Measurements from ENCODE around the gene BORCS5. TPM values are rescaled to one million over a fixed set of nuclear protein-coding genes. Genes with fewer than 3 reads are reported as not detected.
"Not testable (repeated sequence)": the region's sequence is repeated elsewhere in the genome, so short reads cannot be mapped to it uniquely, and the experiment has no call there.

Gene BORCS5
- total RNA-seq (2021; ENCODE audit: unreplicated experiment), result 7.8 TPM
- polyA plus RNA-seq (2012; ENCODE audit: insufficient read length), result 8.5 TPM
- Bru-seq, nascent RNA, result percentile 54 among the genes with signal in this experiment
- BruChase-seq, experiment 1, labeled RNA remaining after a 2-hour chase, result percentile 49 among the genes with signal in this experiment
- BruChase-seq, experiment 2, labeled RNA remaining after a 6-hour chase, result percentile 53 among the genes with signal in this experiment
- long read RNA-seq, full-length matches to known transcripts, result 4 of 6 reads
- long read RNA-seq, partial matches to known transcripts, result 0 of 6 reads
- long read RNA-seq, other reads (novel, unspliced or antisense), result 2 of 6 reads

- Histone ChIP-seq H3K4me1 (ENCODE audit: control insufficient read depth, insufficient read depth, low read length) (peaks cover 10% of the 10 kb centered on the region; the same call in 1 of the 2 replicates), H3K27ac (ENCODE audit: low read length) (peak within 1 kb of the TSS; percentile 92), H3K27me3 (ENCODE audit: control insufficient read depth, insufficient read depth, low read length) (no peaks in the 10 kb centered on the region), H3K36me3 (ENCODE audit: control insufficient read depth, insufficient read depth, low read length) (peaks cover 6% of the 10 kb centered on the region; the same call in 1 of the 2 replicates), H3K9me3 (ENCODE audit: control insufficient read depth, insufficient read depth, low read depth, low read length) (no peaks in the 10 kb centered on the region), H3K4me3 (ENCODE audit: low read depth in 2 of 2, low read length in 2 of 2) (peak within 1 kb of the TSS; percentile 74 to 78)
- intact Hi-C loops (cut with micrococcal nuclease; ENCODE audit: unreplicated experiment) (no loop called here), in situ Hi-C loops (cut with HindIII; ENCODE audit: low pct_unique_long_range_greater_than_20kb, low sequenced_read_pairs) (no loop called here)
- ChIA-PET CTCF (interaction anchor here (0.6 to 0.7 kb wide), 2 partner anchors 50 to 275 kb away, joined by 3 read pairs; no protein-coding TSS in a partner anchor), POLR2A (interaction anchor here (0.6 to 0.8 kb wide), 4 partner anchors 12 to 357 kb away, joined by 3 to 10 read pairs (median 4); no protein-coding TSS in a partner anchor)
- no TSS peak for BruUV-seq (replicated peaks)
- peak; percentile 97 for ATAC-seq
- TF ChIP-seq, protein P1, sequence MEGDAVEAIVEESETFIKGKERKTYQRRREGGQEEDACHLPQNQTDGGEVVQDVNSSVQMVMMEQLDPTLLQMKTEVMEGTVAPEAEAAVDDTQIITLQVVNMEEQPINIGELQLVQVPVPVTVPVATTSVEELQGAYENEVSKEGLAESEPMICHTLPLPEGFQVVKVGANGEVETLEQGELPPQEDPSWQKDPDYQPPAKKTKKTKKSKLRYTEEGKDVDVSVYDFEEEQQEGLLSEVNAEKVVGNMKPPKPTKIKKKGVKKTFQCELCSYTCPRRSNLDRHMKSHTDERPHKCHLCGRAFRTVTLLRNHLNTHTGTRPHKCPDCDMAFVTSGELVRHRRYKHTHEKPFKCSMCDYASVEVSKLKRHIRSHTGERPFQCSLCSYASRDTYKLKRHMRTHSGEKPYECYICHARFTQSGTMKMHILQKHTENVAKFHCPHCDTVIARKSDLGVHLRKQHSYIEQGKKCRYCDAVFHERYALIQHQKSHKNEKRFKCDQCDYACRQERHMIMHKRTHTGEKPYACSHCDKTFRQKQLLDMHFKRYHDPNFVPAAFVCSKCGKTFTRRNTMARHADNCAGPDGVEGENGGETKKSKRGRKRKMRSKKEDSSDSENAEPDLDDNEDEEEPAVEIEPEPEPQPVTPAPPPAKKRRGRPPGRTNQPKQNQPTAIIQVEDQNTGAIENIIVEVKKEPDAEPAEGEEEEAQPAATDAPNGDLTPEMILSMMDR (IDR thresholded peaks at IDR 0.05), result peak; percentile 29; the same call in 1 of the 2 replicates
- peak; percentile 76; the same call in 1 of the 2 replicates for TF ChIP-seq POLR2AphosphoS5 (IDR thresholded peaks at IDR 0.05; ENCODE audit: low read depth, low read length)
- no peak for TF ChIP-seq SIN3A (IDR thresholded peaks at IDR 0.05; ENCODE audit: borderline replicate concordance, insufficient read depth, low read depth, low read length)
- peak; percentile 75 for DNase-seq (ENCODE audit: low read depth, low spot score)
These were observed at the start of gene BORCS5 for GRCh38 chr12:12356896-12357718. BORCS5 (plus strand) TSS chr12:12357078; CDS start chr12:12357452, 374 bp downstream.

DNA sequence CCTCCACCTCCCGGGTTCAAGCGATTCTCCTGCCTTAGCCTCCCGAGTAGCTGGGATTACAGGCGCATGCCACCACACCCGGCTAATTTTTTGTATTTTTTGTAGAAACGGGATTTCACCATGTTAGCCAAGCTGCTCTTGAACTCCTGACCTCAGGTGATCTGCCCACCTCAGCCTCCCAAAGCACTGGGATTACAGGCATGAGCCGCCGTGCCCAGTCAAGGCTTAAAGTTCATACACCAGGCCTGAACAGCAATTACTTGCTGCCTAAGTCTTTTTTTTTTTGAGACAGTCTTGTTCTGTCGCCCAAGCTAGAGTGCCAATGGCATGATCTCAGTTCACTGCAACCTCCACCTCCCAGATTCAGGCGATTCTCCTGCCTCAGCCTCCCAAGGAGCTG, 46.2 kb upstream of the BORCS5 start:
- intact Hi-C loops (cut with micrococcal nuclease; ENCODE audit: unreplicated experiment); H3K4me1 ChIP-seq (ENCODE audit: control insufficient read depth, insufficient read depth, low read length); DNase-seq (ENCODE audit: low read depth, low spot score); CTCF ChIA-PET; POLR2A ChIA-PET; H3K9me3 ChIP-seq (ENCODE audit: control insufficient read depth, insufficient read depth, low read depth, low read length); H3K4me3 ChIP-seq (ENCODE audit: low read depth in 2 of 2, low read length in 2 of 2); H3K27ac ChIP-seq (ENCODE audit: low read length); BruUV-seq (replicated peaks); ATAC-seq; H3K27me3 ChIP-seq (ENCODE audit: control insufficient read depth, insufficient read depth, low read length); H3K36me3 ChIP-seq (ENCODE audit: control insufficient read depth, insufficient read depth, low read length); in situ Hi-C loops (cut with HindIII; ENCODE audit: low pct_unique_long_range_greater_than_20kb, low sequenced_read_pairs): not testable (repeated sequence)

DNA sequence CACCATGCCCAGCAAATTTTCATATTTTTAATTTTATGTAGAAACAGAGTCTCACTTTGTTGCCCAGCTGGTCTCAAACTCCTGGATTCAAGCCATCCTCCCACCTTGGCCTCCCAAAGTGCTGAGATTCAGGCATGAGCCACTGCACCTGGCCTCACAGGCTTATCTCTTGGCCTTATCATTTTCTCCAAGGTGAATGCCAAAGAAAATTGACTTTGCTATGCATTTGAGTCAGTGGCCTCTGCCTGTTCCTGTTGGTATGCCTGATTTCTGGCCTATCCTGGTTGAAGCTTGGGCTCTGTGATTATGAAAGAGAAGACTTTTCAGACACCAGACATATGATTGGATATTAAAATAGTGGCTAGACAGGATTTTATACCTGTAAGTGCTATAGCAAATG, 41.0 kb upstream of the BORCS5 start:
- ATAC-seq (no peak), DNase-seq (ENCODE audit: low read depth, low spot score) (no peak)
- no peak overlapping the region for H3K4me3 ChIP-seq (ENCODE audit: low read depth in 2 of 2, low read length in 2 of 2)
- TF ChIP-seq, protein P1 (IDR thresholded peaks at IDR 0.05), result no peak
- TF ChIP-seq POLR2AphosphoS5 (IDR thresholded peaks at IDR 0.05; ENCODE audit: low read depth, low read length), result no peak
- POLR2A ChIA-PET, result no interaction called here
- in situ Hi-C loops (cut with HindIII; ENCODE audit: low pct_unique_long_range_greater_than_20kb, low sequenced_read_pairs) (no loop called here), intact Hi-C loops (cut with micrococcal nuclease; ENCODE audit: unreplicated experiment) (no loop called here)
- no peaks in the 10 kb centered on the region for H3K9me3 ChIP-seq (ENCODE audit: control insufficient read depth, insufficient read depth, low read depth, low read length)
- no TSS peak for BruUV-seq (replicated peaks)
- H3K27ac ChIP-seq (ENCODE audit: low read length), result no peak overlapping the region
- H3K27me3 ChIP-seq (ENCODE audit: control insufficient read depth, insufficient read depth, low read length), result no peaks in the 10 kb centered on the region
- CTCF ChIA-PET, result no interaction called here
- H3K36me3 ChIP-seq (ENCODE audit: control insufficient read depth, insufficient read depth, low read length), result no peaks in the 10 kb centered on the region
- H3K4me1 ChIP-seq (ENCODE audit: control insufficient read depth, insufficient read depth, low read length), result no peaks in the 10 kb centered on the region

Data from Panc1 (cell line).